ENCODE results near the gene FAM240A. TPM values are rescaled to one million over a fixed set of nuclear protein-coding genes. Genes with fewer than 3 reads are reported as not detected.
"Not testable (repeated sequence)": the region's sequence is repeated elsewhere in the genome, so short reads cannot be mapped to it uniquely, and the experiment has no call there.

Gene FAM240A
- polyA plus RNA-seq (2013, experiment 1 of 2; ENCODE audit: insufficient read length) = not detected
- polyA plus RNA-seq (2013, experiment 2 of 2; ENCODE audit: insufficient read length) = not detected

DNA sequence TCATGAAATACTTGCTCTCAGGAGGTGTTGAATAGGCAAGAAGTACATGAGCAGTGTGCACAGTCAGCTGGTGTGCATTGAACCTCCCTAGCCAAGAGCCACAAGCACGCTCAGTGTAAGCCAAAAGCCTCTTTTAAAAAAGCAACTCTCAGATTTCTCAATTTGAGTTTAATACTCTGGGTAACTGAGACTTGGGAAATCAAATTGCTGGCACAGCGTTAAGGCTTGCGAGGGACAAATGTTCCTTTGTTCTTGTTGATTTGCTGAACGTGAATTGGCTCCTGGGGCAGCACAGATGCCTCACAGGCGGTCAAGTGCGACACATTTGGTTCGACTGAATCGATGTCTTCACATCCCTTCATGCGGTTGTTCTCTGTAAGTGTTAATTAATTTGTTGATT lies at the start of gene FAM240A:
TSS of gene FAM240A (plus strand) at position 202 of the 400 bp plus-strand sequence. CDS start at position 361, 159 bp downstream.
- DNase-seq = no peak

GRCh38 chr3:46564190-46565021 lies 47.9 kb upstream of the FAM240A start:
- no peak for DNase-seq

- DNase-seq = no peak
Observed at GRCh38 chr3:46565077-46565476, 47.2 kb upstream of the FAM240A start.

GRCh38 chr3:46565607-46566039 lies 46.7 kb upstream of the FAM240A start:
- DNase-seq = no peak

GRCh38 chr3:46566040-46566641 lies 46.2 kb upstream of the FAM240A start, which contains the start of gene LRRC2:
TSS of gene LRRC2 (minus strand) at chr3:46566302. CDS start at chr3:46551591, 14,711 bp downstream.
- peak; percentile 74 for DNase-seq

GRCh38 chr3:46571684-46572083 lies 40.6 kb upstream of the FAM240A start:
- DNase-seq = no peak

DNA sequence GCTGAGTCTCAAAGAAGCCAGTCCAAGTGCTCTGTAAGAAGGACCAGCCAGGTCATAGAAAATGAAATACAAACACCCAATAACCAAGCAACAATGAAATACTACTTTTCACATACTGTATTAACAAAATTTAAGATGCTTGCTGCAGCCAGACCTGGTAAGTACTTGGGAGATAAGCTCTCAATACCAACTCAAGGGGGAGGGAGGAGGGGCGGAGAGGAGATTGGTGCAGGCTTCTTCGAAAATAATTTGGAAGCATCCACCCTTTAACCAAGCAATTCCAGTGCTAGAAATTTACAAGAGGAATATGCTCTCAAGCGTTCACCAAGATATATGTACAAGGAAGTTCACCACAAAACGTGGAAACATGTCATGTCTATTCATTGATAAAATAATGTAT lies 38.6 kb upstream of the FAM240A start:
- DNase-seq = no peak

- no peak for DNase-seq
Observed at GRCh38 chr3:46574243-46574646, 38.1 kb upstream of the FAM240A start.

DNA sequence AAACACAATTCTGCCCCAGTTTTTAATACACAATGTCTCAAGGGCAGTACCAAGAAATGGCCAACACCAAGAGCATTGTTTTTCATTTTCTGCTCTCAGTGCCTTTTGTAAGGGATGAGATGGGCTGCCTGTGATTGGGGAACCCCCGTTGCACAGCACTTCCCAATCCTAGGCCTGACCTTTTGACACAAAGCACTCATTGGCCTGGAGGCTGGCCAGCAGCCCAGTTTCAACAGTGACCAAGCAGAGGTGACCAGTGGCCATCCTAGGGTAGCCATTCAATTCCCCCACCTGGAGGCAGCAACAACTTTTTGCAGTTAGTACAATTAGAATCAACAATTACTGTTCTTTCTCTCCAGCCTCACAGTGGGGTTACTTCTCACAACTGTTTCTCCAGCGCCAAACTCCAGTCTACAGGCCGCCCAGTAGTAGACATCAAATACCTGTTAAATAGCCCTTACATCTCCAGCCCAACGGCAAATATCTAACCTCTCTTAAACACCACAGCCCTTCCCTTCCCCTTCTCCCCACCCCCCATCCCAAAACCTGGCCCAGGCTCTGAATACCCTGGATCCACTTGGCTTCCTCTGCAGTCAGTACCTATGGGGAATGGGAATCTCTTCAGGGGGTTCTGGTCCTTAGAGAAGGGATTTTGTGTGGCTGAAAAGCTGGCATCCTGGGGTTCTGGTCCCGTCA lies 37.3 kb upstream of the FAM240A start:
- no peak for DNase-seq

DNA sequence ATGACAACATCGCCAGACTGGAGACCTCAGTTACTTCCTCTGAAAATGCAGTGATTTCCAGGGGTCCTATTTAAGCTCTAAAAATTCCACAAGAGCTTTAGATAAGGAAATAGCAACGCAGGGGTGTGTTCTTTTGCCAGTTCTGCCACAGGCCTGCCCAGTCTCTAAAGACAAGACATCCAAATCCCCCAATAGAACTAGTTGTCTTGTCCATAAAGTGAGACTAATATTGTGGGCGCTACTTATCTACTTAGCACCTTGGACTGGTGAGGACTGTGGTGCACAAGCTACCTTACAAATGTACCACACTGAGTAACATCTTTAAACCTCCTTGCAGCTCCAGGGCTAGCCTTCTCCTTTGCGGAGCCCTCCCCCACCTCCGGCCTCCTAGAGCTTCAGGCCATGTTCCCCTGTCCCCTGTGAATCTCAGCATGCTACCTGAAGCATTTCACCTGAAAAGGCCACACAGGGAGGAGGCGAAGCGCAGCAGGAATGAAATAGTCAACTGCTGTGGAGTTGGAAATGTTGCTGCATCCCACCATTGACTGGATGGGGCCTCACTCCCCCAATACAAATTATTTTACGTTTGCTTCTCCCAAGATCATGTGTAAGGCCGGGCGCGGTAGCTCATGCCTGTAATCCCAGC lies 36.6 kb upstream of the FAM240A start:
- DNase-seq = no peak

DNA sequence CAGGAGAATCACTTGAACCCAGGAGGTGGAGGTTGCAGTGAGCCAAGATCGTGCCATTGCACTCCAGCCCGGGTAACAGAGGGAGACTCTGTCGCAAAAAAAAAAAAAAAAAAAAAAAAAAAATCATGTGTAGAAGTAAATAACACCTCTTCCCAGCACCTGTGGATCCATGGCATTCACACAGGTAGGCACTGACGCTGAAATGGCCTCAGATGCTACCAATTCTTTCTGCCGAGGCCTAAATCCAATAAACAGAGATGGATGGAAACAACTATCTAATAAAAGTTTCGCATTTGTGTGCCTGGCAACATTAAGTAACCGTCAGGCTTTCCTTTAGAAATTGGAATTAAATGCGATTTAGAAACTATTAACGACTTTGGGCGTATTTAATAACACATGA lies 35.9 kb upstream of the FAM240A start:
- DNase-seq = no peak

DNA sequence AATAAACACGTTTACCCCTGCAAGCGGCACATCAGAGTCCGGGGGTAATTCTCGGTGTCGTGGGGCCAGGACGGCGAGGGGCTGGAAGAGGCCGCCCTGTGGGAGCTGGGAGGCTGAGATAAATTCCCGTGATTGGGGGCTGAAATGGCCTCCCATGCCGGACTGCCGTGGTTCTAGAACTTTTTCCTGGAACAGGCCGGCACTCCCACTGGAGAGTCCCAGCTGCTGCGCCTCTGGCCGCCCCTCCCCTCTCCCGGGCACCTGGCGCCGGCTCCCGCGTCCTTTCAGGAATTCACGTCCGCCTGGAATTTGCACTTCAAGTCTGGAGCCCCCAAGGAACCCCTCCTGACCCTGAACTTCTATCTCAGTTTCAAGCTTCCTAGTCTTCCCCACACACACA lies 35.4 kb upstream of the FAM240A start:
- DNase-seq = no peak

DNA sequence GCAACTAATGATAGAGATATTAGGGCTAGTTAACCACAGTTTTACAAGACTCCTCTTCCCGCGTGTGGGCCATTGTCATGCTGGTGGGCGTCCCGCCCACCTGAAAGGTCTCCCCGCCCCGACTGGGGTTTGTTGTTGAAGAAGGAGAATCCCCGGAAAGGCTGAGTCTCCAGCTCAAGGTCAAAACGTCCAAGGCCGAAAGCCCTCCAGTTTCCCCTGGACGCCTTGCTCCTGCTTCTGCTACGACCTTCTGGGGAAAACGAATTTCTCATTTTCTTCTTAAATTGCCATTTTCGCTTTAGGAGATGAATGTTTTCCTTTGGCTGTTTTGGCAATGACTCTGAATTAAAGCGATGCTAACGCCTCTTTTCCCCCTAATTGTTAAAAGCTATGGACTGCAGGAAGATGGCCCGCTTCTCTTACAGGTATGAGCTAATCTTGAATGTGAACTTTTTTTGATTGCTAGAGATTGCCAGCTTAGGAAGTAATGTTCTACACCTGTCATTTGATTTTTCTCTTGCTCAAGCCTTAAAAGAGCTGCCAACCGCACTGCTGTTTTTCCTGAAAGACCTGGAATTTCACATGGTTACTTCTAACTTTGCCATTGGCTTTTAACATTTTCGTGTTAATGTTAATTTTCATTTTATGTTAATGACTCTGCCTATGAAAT lies 34.6 kb upstream of the FAM240A start:
- not testable (repeated sequence) for DNase-seq

DNA sequence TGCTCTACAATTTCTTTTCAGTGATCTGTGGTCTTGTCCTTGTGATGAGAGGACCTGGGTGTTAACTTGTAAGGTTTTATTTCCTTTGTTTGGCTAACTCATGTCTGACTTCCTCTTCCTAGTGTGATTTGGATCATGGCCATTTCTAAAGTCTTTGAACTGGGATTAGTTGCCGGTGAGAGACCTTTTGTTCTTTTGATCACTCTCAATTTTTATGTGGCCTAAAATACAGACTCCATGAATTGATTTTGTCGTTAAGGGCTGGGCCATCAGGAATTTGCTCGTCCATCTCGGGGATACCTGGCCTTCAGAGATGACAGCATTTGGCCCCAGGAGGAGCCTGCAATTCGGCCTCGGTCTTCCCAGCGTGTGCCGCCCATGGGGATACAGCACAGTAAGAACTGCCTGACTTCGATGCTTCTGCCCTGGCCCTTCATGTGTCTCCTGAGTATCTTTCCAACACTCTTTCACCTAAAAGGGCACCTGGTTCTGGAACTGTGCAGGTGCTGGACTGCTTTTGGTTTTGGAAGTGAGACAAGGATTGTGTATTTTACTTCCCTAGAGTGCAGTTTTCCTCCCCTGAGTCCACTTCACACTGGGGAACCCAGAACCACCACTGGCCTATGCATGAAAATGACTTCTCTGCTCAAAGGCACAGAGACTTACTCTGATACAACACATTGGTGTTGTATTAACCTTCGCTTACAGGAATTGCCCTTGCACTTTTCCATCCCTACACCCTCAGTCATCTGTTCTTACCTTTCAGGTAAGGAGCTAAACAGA lies 33.2 kb upstream of the FAM240A start:
- no peak for DNase-seq

DNA sequence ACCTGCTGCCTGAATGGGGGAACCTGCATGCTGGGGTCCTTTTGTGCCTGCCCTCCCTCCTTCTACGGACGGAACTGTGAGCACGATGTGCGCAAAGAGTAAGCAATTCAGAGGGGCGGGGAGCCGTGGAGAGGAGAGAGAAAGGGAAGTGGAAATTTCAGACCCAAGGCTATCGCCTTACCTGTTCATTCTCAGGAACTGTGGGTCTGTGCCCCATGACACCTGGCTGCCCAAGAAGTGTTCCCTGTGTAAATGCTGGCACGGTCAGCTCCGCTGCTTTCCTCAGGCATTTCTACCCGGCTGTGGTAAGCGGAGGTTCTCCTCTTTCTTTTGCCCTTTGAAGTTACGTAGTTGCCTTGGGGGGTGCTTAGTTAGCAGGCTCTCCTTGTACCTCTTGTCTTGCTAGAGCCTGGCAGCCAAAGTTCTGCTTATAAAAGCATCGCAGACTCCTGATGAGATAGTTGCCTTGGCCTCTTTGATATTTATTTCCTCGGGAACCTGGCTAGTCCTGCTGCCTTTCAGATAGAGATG lies 32.5 kb upstream of the FAM240A start:
- DNase-seq = no peak

GRCh38 chr3:46580675-46581074 lies 31.6 kb upstream of the FAM240A start:
- no peak for DNase-seq

DNA sequence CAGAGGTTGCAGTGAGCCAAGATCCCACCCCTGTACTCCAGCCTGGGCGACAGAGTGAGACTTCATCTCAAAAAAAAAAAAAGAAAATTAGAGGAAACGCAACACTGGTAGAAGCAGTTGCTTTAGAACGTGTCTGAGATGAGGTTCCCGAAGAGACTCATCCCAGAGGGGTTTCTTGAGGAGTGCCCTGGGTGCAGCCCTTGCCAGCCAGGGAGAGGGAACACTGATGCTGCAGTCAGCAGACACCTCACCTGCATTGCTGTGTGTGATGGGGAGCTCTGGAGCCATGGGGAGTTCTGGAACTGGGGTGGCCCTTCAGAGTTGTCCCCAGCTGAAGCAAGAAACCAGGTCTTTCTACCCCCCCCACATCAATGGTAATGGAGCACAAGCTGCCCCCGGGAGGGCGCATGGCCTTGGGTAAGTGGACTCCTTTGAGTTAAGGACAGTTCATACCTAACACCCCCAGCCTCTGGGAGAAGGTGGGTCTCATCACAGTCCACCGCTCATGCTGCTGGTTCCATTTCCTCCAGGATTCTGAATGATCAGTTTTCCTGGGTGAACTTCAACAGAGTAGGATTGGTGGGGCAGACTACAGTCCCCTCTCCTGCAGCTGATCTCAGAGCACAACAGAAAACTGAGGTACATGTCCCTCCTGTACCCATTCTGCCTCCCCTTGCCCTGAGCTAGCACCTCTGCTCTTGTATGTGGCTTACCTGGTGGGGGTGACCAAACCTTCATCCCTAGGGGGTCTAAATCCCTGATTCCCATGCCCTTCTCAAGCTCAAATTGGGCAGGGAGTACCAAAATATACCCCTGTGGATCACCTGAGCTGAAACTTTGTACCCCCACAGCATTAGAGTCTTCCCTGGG lies 27.5 kb upstream of the FAM240A start:
- DNase-seq = no peak

GRCh38 chr3:46585799-46586693 lies 26.3 kb upstream of the FAM240A start:
- DNase-seq = no peak

DNA sequence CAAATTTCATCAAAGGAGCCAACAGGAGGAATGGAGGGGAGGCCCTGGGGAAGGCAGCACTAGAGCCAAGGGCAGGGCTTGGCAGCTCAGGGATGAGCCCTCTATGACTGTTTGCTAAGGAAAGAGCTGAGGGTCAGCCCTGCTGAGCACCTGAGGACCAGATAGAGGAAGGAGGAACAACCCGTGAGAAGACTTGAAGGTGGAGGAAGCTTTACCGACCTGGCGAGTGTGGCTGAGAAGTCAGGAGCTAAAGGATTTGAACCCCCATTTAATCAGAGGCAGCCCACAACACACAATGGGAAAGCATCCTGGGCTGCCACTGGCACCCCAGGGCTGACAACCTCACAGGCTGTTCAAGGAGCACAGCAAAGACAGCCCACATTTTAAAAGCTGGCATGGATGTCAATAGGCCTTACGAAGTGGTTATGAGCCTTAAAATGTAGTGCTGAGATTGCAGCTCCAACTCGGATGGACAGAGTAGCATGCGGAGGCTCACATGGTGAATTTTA lies 25.5 kb upstream of the FAM240A start:
- DNase-seq = no peak
